IPS DF 19.7 (cell line): Measurements from ENCODE around the gene GNPTG.
A peak's percentile ranks its signal among the peaks of the same experiment; 100 is the strongest.
"Not testable (repeated sequence)": the region's sequence is repeated elsewhere in the genome, so short reads cannot be mapped to it uniquely, and the experiment has no call there.

Experiments
- DNase-seq: peaks from one replicate; pipeline ENCODE4 v3.0.0-alpha.2; 2013; ENCODE audit warnings: low read depth, low spot score

The GNPTG gene

GRCh38 chr16:1319041-1319440 is 32.7 kb upstream of the GNPTG start:
- DNase-seq = no peak

GRCh38 chr16:1320097-1320496 is 31.6 kb upstream of the GNPTG start:
- no peak for DNase-seq

GRCh38 chr16:1320658-1321240 is 31.0 kb upstream of the GNPTG start:
- no peak for DNase-seq

GRCh38 chr16:1322407-1322806 is 29.3 kb upstream of the GNPTG start:
- DNase-seq = no peak

GRCh38 chr16:1323296-1324239 is 28.2 kb upstream of the GNPTG start:
- DNase-seq = no peak

- no peak for DNase-seq
Measured at GRCh38 chr16:1324286-1324826, 27.4 kb upstream of the GNPTG start.

- DNase-seq = no peak
Measured at GRCh38 chr16:1325261-1325660, 26.5 kb upstream of the GNPTG start.

- DNase-seq = no peak
Measured at GRCh38 chr16:1325673-1326371, 25.9 kb upstream of the GNPTG start.

- no peak for DNase-seq
Measured at GRCh38 chr16:1326391-1326790, 25.3 kb upstream of the GNPTG start.

- DNase-seq = no peak
Measured at GRCh38 chr16:1326946-1327618, 24.6 kb upstream of the GNPTG start.

- no peak for DNase-seq
Measured at GRCh38 chr16:1327619-1327947, 24.1 kb upstream of the GNPTG start.

GRCh38 chr16:1328136-1328535 is 23.6 kb upstream of the GNPTG start:
- DNase-seq = not testable (repeated sequence)

GRCh38 chr16:1328961-1329360 is 22.8 kb upstream of the GNPTG start:
- not testable (repeated sequence) for DNase-seq

GRCh38 chr16:1330260-1330914 is 21.3 kb upstream of the GNPTG start:
- DNase-seq = no peak

GRCh38 chr16:1330931-1331711 is 20.6 kb upstream of the GNPTG start:
- no peak for DNase-seq

GRCh38 chr16:1331712-1332617 is 19.8 kb upstream of the GNPTG start:
- DNase-seq = peak; percentile 88

GRCh38 chr16:1332618-1333148 is 19.0 kb upstream of the GNPTG start:
- no peak for DNase-seq

GRCh38 chr16:1333149-1333812 is 18.4 kb upstream of the GNPTG start, which contains the start of gene BAIAP3:
Gene BAIAP3, plus strand, starts transcription at chr16:1333645. Its CDS starts 4,905 bp downstream, at chr16:1338550.
- no peak for DNase-seq
